ENCODE data around the gene HOXA7.
A peak's percentile ranks its signal among the peaks of the same experiment; 100 is the strongest.

Gene HOXA7

GRCh38 chr7:27173511-27173955, 17.1 kb upstream of the HOXA7 start:
- TF ChIP-seq CTCF (IDR thresholded peaks at IDR 0.05) = no peak
- TF ChIP-seq ZFX (IDR thresholded peaks at IDR 0.05; ENCODE audit: borderline replicate concordance) = no peak
- peak overlapping the region; percentile 81 for H3K27ac ChIP-seq

- peak overlapping the region; percentile 81 for H3K27ac ChIP-seq
- TF ChIP-seq CTCF (IDR thresholded peaks at IDR 0.05) = no peak
- no peak for TF ChIP-seq ZFX (IDR thresholded peaks at IDR 0.05; ENCODE audit: borderline replicate concordance)
These were observed 16.5 kb upstream of the HOXA7 start for GRCh38 chr7:27172823-27173510.

GRCh38 chr7:27172315-27172774, 15.9 kb upstream of the HOXA7 start:
- peak overlapping the region; percentile 81 for H3K27ac ChIP-seq
- no peak for TF ChIP-seq CTCF (IDR thresholded peaks at IDR 0.05)
- no peak for TF ChIP-seq ZFX (IDR thresholded peaks at IDR 0.05; ENCODE audit: borderline replicate concordance)

GRCh38 chr7:27171637-27172314, 15.3 kb upstream of the HOXA7 start:
- H3K27ac ChIP-seq = peak overlapping the region; percentile 81
- peak; percentile 77 for TF ChIP-seq CTCF (IDR thresholded peaks at IDR 0.05)
- no peak for TF ChIP-seq ZFX (IDR thresholded peaks at IDR 0.05; ENCODE audit: borderline replicate concordance)

GRCh38 chr7:27171325-27171636, 14.8 kb upstream of the HOXA7 start:
- TF ChIP-seq CTCF (IDR thresholded peaks at IDR 0.05) (no peak), ZFX (IDR thresholded peaks at IDR 0.05; ENCODE audit: borderline replicate concordance) (no peak)
- H3K27ac ChIP-seq = peak overlapping the region; percentile 81; the same call in 1 of the 2 replicates

GRCh38 chr7:27170426-27171324, 14.2 kb upstream of the HOXA7 start:
- TF ChIP-seq CTCF (IDR thresholded peaks at IDR 0.05) (no peak), ZFX (IDR thresholded peaks at IDR 0.05; ENCODE audit: borderline replicate concordance) (no peak)

More at GRCh38 chr7:27170426-27171324, 14.2 kb upstream of the HOXA7 start:
- 0 out of 2 replicates have a peak overlapping the region, but pooled peaks have one; percentile 81 for H3K27ac ChIP-seq
